ENCODE measurements around the gene ELFN2.

Gene ELFN2

DNA sequence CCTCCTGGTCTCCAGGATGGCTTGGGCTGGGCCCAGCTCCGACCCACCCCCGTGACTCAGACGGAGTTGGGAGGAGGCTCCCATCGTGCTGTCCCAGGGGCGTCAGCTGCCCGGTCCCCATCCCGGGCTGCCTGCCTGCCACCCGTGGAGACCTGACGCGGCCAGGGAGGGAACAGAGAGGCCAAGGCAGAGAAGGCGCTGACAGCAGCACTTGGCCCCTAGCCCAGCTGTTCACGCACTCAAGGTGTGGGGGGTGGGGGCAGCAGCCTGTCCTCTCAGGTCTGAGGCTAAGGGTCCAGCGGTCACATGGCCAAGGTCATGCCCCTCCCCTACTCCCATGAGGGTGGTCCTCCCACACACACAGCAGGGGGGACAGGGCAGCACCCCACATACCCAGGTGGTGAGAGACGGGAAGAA is 48.6 kb downstream of the ELFN2 start (continued):
- TF ChIP-seq ZNF521 (tag by site-specific recombination; IDR thresholded peaks at IDR 0.05): no peak
- peak; percentile 93 for TF ChIP-seq GLIS1 (tag by site-specific recombination; IDR thresholded peaks at IDR 0.05)
- TF ChIP-seq, protein P1, sequence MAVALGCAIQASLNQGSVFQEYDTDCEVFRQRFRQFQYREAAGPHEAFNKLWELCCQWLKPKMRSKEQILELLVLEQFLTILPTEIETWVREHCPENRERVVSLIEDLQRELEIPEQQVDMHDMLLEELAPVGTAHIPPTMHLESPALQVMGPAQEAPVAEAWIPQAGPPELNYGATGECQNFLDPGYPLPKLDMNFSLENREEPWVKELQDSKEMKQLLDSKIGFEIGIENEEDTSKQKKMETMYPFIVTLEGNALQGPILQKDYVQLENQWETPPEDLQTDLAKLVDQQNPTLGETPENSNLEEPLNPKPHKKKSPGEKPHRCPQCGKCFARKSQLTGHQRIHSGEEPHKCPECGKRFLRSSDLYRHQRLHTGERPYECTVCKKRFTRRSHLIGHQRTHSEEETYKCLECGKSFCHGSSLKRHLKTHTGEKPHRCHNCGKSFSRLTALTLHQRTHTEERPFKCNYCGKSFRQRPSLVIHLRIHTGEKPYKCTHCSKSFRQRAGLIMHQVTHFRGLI (tag by site-specific recombination; IDR thresholded peaks at IDR 0.05): no peak
- TF ChIP-seq ZIC2 (tag by site-specific recombination; IDR thresholded peaks at IDR 0.05): peak; percentile 87
- TF ChIP-seq ZNF350 (tag by site-specific recombination; IDR thresholded peaks at IDR 0.05): no peak
- TF ChIP-seq ZNF555 (tag by site-specific recombination; conservative IDR thresholded peaks at IDR 0.05): no peak
- TF ChIP-seq ZNF341 (tag by site-specific recombination; IDR thresholded peaks at IDR 0.05; ENCODE audit: low read depth): peak; percentile 40; the same call in 1 of the 2 replicates
- no peak for TF ChIP-seq ZEB2 (tag by site-specific recombination; IDR thresholded peaks at IDR 0.05)
- peak; percentile 18; the same call in 1 of the 2 replicates for TF ChIP-seq ZNF398 (tag by site-specific recombination; IDR thresholded peaks at IDR 0.05)
- TF ChIP-seq ZNF843 (tag by site-specific recombination; IDR thresholded peaks at IDR 0.05): no peak
- TF ChIP-seq KLF17 (tag by site-specific recombination; IDR thresholded peaks at IDR 0.05): peak; percentile 88
- no peak for TF ChIP-seq SP3 (tag by site-specific recombination; IDR thresholded peaks at IDR 0.05)
- TF ChIP-seq GLIS2 (tag by site-specific recombination; IDR thresholded peaks at IDR 0.05): peak; percentile 70
- peak; percentile 51 for TF ChIP-seq ZFHX2 (tag by site-specific recombination; conservative IDR thresholded peaks at IDR 0.05)
- 0 out of 2 replicates have a peak, but pooled peaks have one; percentile 18 for TF ChIP-seq ZNF768 (tag by site-specific recombination; IDR thresholded peaks at IDR 0.05)
- TF ChIP-seq ZNF776 (tag by site-specific recombination; IDR thresholded peaks at IDR 0.05; ENCODE audit: borderline replicate concordance): no peak

DNA sequence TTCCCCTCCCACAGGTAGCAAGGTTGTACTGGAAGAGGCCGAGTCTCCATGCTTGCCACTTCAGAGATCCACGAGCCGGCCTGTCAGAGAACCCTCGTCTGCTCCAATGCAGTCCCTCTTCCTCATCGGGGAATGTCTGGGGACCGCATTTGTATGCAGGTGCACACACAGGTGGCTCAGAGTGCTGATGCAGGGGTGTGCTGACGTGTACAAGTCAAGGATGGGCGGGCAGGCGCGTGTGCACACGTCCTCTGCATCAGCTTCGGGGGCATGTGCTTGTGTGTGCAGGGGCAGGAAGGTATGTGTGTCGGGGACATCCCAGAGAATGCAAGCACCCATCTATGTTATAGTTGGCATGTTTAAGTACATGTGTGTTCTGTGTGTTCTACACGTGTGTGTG is 49.4 kb downstream of the ELFN2 start:
- H3K36me3 ChIP-seq (ENCODE audit: control insufficient read depth in 2 of 2, insufficient read depth in 1 of 2, low read length in 2 of 2): no peaks in the 10 kb centered on the region
- CTCF ChIA-PET: interaction anchor here (0.5 to 1.4 kb wide), 3 partner anchors 25 to 95 kb away, joined by 3 to 5 read pairs (median 4); no protein-coding TSS in a partner anchor
- TF ChIP-seq ZNF558 (tag by site-specific recombination; IDR thresholded peaks at IDR 0.05) (no peak), PRDM1 (tag by site-specific recombination; IDR thresholded peaks at IDR 0.05) (no peak)
- no peak overlapping the region for H3K27ac ChIP-seq (ENCODE audit: extremely low read depth, low read depth, low read length)
- no peak overlapping the region for H3K4me3 ChIP-seq (ENCODE audit: low read depth, low read length)
- POLR2A ChIA-PET: interaction anchor here (0.7 kb wide), 1 partner anchor 12 kb away, joined by 3 read pairs; no protein-coding TSS in a partner anchor
- no peaks in the 10 kb centered on the region for H3K4me1 ChIP-seq (ENCODE audit: control insufficient read depth, insufficient read depth, low read length)
- no peaks in the 10 kb centered on the region for H3K9me3 ChIP-seq (ENCODE audit: control insufficient read depth, insufficient read depth, low read depth, low read length)

DNA sequence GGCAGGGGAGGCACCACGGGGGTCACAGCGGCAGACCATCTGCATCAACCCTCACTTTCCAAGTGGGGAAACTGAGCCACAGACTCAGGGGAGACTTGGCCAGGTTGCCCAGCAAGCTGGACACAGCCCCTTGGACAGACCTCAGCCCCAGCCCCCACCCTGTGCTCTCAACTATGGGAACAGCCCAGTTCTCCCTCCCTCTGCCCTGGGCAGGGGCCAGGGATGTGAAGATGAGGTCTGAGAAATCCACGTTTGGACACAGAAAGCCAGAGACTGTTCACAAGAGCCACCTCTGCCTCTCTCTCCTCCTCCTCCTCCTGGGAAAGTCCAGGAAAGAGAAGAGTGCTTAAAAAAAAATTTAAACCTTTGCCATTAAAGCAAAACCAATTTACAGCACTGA is 50.1 kb downstream of the ELFN2 start:
- ChIA-PET POLR2A (no interaction called here), CTCF (no interaction called here)
- TF ChIP-seq ZNF776 (tag by site-specific recombination; IDR thresholded peaks at IDR 0.05; ENCODE audit: borderline replicate concordance): no peak
- TF ChIP-seq ZNF544 (tag by site-specific recombination; IDR thresholded peaks at IDR 0.05): no peak
- TF ChIP-seq ZSCAN30 (tag by site-specific recombination; IDR thresholded peaks at IDR 0.05): no peak
- peak; percentile 29; the same call in 1 of the 2 replicates for TF ChIP-seq ZNF341 (tag by site-specific recombination; IDR thresholded peaks at IDR 0.05; ENCODE audit: low read depth)
- TF ChIP-seq, protein P2, sequence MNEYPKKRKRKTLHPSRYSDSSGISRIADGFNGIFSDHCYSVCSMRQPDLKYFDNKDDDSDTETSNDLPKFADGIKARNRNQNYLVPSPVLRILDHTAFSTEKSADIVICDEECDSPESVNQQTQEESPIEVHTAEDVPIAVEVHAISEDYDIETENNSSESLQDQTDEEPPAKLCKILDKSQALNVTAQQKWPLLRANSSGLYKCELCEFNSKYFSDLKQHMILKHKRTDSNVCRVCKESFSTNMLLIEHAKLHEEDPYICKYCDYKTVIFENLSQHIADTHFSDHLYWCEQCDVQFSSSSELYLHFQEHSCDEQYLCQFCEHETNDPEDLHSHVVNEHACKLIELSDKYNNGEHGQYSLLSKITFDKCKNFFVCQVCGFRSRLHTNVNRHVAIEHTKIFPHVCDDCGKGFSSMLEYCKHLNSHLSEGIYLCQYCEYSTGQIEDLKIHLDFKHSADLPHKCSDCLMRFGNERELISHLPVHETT (tag by site-specific recombination; IDR thresholded peaks at IDR 0.05): no peak
- H3K36me3 ChIP-seq (ENCODE audit: control insufficient read depth in 2 of 2, insufficient read depth in 1 of 2, low read length in 2 of 2): no peaks in the 10 kb centered on the region
- no peak overlapping the region for H3K27ac ChIP-seq (ENCODE audit: extremely low read depth, low read depth, low read length)
- H3K4me3 ChIP-seq (ENCODE audit: low read depth, low read length): no peak overlapping the region
- H3K4me1 ChIP-seq (ENCODE audit: control insufficient read depth, insufficient read depth, low read length): no peaks in the 10 kb centered on the region
- no peaks in the 10 kb centered on the region for H3K9me3 ChIP-seq (ENCODE audit: control insufficient read depth, insufficient read depth, low read depth, low read length)
